Right lung (tissue), 5 donors: ENCODE results near the gene CARD19. TPM values are rescaled to one million over a fixed set of nuclear protein-coding genes. Genes with fewer than 3 reads are reported as not detected.
"Not testable (repeated sequence)": the region's sequence is repeated elsewhere in the genome, so short reads cannot be mapped to it uniquely, and the experiment has no call there.

Experiments
- DNase-seq, 2 donors: peaks; one replicate each; pipeline ENCODE4 v3.0.0-alpha.2; 2013
- polyA plus RNA-seq, 5 donors: library from polyadenylated mRNA; unstranded; fragments of 120-200 nt; gene quantifications; one replicate each; pipeline versions ENCODE4 v1.2.1 to v1.2.3, GENCODE V29; 2013; ENCODE audit warnings: inconsistent platforms in 1 of 5, low replicate concordance in 1 of 5; ENCODE audit not compliant: insufficient read length in 5 of 5, insufficient read depth in 1 of 5

The CARD19 gene
- polyA plus RNA-seq, 5 donors = 15.0 to 34.6 (median 22.2) TPM

GRCh38 chr9:93129691-93130500 is 33.9 kb downstream of the CARD19 start:
- DNase-seq = no peak

- no peak for DNase-seq
Measured at GRCh38 chr9:93130861-93131481, 35.0 kb downstream of the CARD19 start.

- DNase-seq = no peak
Measured at GRCh38 chr9:93131599-93132286, 35.7 kb downstream of the CARD19 start.

GRCh38 chr9:93132287-93132927 is 36.4 kb downstream of the CARD19 start:
- no peak for DNase-seq

- no peak for DNase-seq
Measured at GRCh38 chr9:93132946-93133680, 37.1 kb downstream of the CARD19 start.

- DNase-seq = peak; percentile 72
Measured at GRCh38 chr9:93133681-93134014, 37.6 kb downstream of the CARD19 start.

- peak; percentile 75 to 83 for DNase-seq
Measured at GRCh38 chr9:93134015-93134739, 38.2 kb downstream of the CARD19 start, which contains the start of gene NINJ1. NINJ1 (minus strand) TSS chr9:93134251; CDS start chr9:93134217, 34 bp downstream.

GRCh38 chr9:93134740-93135444 is 38.9 kb downstream of the CARD19 start:
- DNase-seq = no peak

- DNase-seq = no peak
Measured at GRCh38 chr9:93136011-93136440, 40.0 kb downstream of the CARD19 start.

GRCh38 chr9:93137362-93137761 is 41.3 kb downstream of the CARD19 start:
- DNase-seq = no peak

GRCh38 chr9:93138171-93138764 is 42.3 kb downstream of the CARD19 start:
- no peak for DNase-seq

- DNase-seq = no peak
Measured at GRCh38 chr9:93139365-93140182, 43.6 kb downstream of the CARD19 start.

GRCh38 chr9:93141771-93142483 is 45.9 kb downstream of the CARD19 start:
- no peak for DNase-seq

GRCh38 chr9:93143830-93144530 is 48.0 kb downstream of the CARD19 start:
- peak in 1 of 2 donors; percentile 40 for DNase-seq

- DNase-seq = not testable (repeated sequence)
Measured at GRCh38 chr9:93146696-93147095, 50.7 kb downstream of the CARD19 start.

- no peak for DNase-seq
Measured at GRCh38 chr9:93147632-93148031, 51.6 kb downstream of the CARD19 start.

GRCh38 chr9:93148721-93149120 is 52.7 kb downstream of the CARD19 start:
- DNase-seq = no peak
